Panc1 (cell line): Measurements from ENCODE around the gene LRP1B. TPM values are rescaled to one million over a fixed set of nuclear protein-coding genes. Genes with fewer than 3 reads are reported as not detected.

Experiments
- ATAC-seq: fragments of 200-7000 bp; cut with Tn5 transposase; 2 replicates; pipeline ENCODE4 v1.9.1; 2020; ENCODE audit warnings: mild to moderate bottlenecking, moderate library complexity
- BruUV-seq: library from RNA; stranded (reverse); fragments of 400-500 nt; replicated peaks from 2 replicates; lab custom pipeline; 2021; lab: Mats Ljungman, UMichigan
- CTCF ChIA-PET: fragments of 300-600 bp; sonication (Branson Sonifier 250); formaldehyde crosslinking; loops from one replicate; lab custom pipeline; 2022; ENCODE audit warnings: antibody characterized with exemption; lab: Charles Lee
- POLR2A ChIA-PET: fragments of 300-600 bp; sonication (Branson Sonifier 250); formaldehyde crosslinking; loops from one replicate; lab custom pipeline; 2022; ENCODE audit warnings: antibody characterized with exemption; lab: Charles Lee
- DNase-seq: peaks from one replicate; pipeline ENCODE4 v3.0.0-alpha.2; 2010; ENCODE audit warnings: low read depth, low spot score
- H3K27ac ChIP-seq: 2 replicates; pipeline ENCODE4 v1.5.1; 2011; ENCODE audit warnings: mild to moderate bottlenecking, low read length, inconsistent platforms
- H3K27me3 ChIP-seq: fragments of 200-500 bp; sonication (Bioruptor generic); 2 replicates; pipeline ENCODE4 v1.6.0; 2014; ENCODE audit warnings: low read length, inconsistent platforms; ENCODE audit not compliant: control insufficient read depth, insufficient read depth
- H3K36me3 ChIP-seq: fragments of 200-500 bp; sonication (Bioruptor generic); 2 replicates; pipeline ENCODE4 v1.5.1; 2014; ENCODE audit warnings: inconsistent platforms, mild to moderate bottlenecking, low read length, moderate library complexity; ENCODE audit not compliant: control insufficient read depth, insufficient read depth
- H3K4me1 ChIP-seq: 2 replicates; pipeline ENCODE4 v1.5.1; 2011; ENCODE audit warnings: inconsistent platforms, mild to moderate bottlenecking, low read length, moderate library complexity; ENCODE audit not compliant: control insufficient read depth, insufficient read depth
- H3K4me3 ChIP-seq, 2 experiments: 2 replicates each; pipeline ENCODE4 v1.5.1; 2011 to 2012; ENCODE audit warnings: low read depth in 2 of 2, low read length in 2 of 2, mild to moderate bottlenecking in 2 of 2, inconsistent platforms in 1 of 2, moderate library complexity in 1 of 2
- H3K9me3 ChIP-seq: fragments of 200-500 bp; sonication (Bioruptor generic); 2 replicates; pipeline ENCODE4 v1.5.1; 2014; ENCODE audit warnings: low read depth, mild to moderate bottlenecking, inconsistent platforms, low read length, moderate library complexity; ENCODE audit not compliant: control insufficient read depth, insufficient read depth
- CTCF ChIP-seq: fragments of 450-650 bp; IDR thresholded peaks from 2 replicates; pipeline ENCODE4 v1.5.1; 2017; ENCODE audit warnings: mild to moderate bottlenecking
- POLR2AphosphoS5 ChIP-seq: IDR thresholded peaks from 2 replicates; pipeline ENCODE4 v1.6.1; 2012; ENCODE audit warnings: mild to moderate bottlenecking, low read depth, low read length, moderate library complexity
- REST ChIP-seq, 2 experiments: IDR thresholded peaks; 2 replicates each; pipeline ENCODE4 v1.6.1; 2011 to 2012; ENCODE audit warnings: low read depth in 2 of 2, control low read depth in 1 of 2, low read length in 1 of 2, mild to moderate bottlenecking in 1 of 2, moderate library complexity in 1 of 2; ENCODE audit not compliant: insufficient read depth in 1 of 2
- SIN3A ChIP-seq: IDR thresholded peaks from 2 replicates; pipeline ENCODE4 v1.6.1; 2012; ENCODE audit warnings: low read depth, mild to moderate bottlenecking, low read length, moderate library complexity, borderline replicate concordance; ENCODE audit not compliant: insufficient read depth
- TCF7L2 ChIP-seq: IDR thresholded peaks from 2 replicates; pipeline ENCODE4 v1.6.1; 2011; ENCODE audit warnings: mild to moderate bottlenecking, low read depth, low read length, inconsistent platforms
- in situ Hi-C: cut with HindIII; loops from 2 replicates; pipeline ENCODE4 v1.10.0; 2016; ENCODE audit warnings: low sequenced_read_pairs, low pct_unique_long_range_greater_than_20kb
- intact Hi-C: fragments of 100-400 bp; cut with micrococcal nuclease; formaldehyde crosslinking; loops from one replicate; pipeline ENCODE4 v1.10.0; 2022; ENCODE audit not compliant: unreplicated experiment
- total RNA-seq: library from RNA; stranded (reverse); gene quantifications from one replicate; pipeline ENCODE4 v1.2.1, GENCODE V29; 2021; ENCODE audit not compliant: unreplicated experiment

LRP1B gene
- total RNA-seq, 1 experiment from 2014 or later = 0.54 TPM

- no TSS peak for BruUV-seq
- ChIA-PET CTCF (no interaction called here), POLR2A (no interaction called here)
- Histone ChIP-seq H3K36me3 (no peaks in the 10 kb centered on the region), H3K4me3 (no peak overlapping the region), H3K9me3 (no peaks in the 10 kb centered on the region), H3K4me1 (no peaks in the 10 kb centered on the region), H3K27ac (no peak overlapping the region), H3K27me3 (no peaks in the 10 kb centered on the region)
- no peak for DNase-seq
- intact Hi-C loops = no loop called here
- TF ChIP-seq SIN3A (no peak), CTCF (no peak), TCF7L2 (no peak), REST (IDR thresholded peaks at IDR 0.05; ENCODE audit: insufficient read depth in 1 of 2, low read depth in 2 of 2, low read length in 1 of 2) (no peak), POLR2AphosphoS5 (no peak)
- in situ Hi-C loops = no loop called here
- no peak for ATAC-seq
Measured at GRCh38 chr2:141162314-141162713, 968.5 kb downstream of the LRP1B start.

- H3K4me1 ChIP-seq = no peaks in the 10 kb centered on the region
- no TSS peak for BruUV-seq
- ChIA-PET CTCF (no interaction called here), POLR2A (no interaction called here)
- in situ Hi-C loops (no loop called here), intact Hi-C loops (no loop called here)
- H3K27ac ChIP-seq = no peak overlapping the region
- no peak for TF ChIP-seq POLR2AphosphoS5
- TF ChIP-seq TCF7L2 = no peak
- no peak for TF ChIP-seq SIN3A
- TF ChIP-seq REST (IDR thresholded peaks at IDR 0.05; ENCODE audit: insufficient read depth in 1 of 2, low read depth in 2 of 2, low read length in 1 of 2) = no peak
- no peak for TF ChIP-seq CTCF
- no peaks in the 10 kb centered on the region for H3K27me3 ChIP-seq
- no peak overlapping the region for H3K4me3 ChIP-seq
- H3K36me3 ChIP-seq = no peaks in the 10 kb centered on the region
- ATAC-seq (no peak), DNase-seq (no peak)
- no peaks in the 10 kb centered on the region for H3K9me3 ChIP-seq
Measured at GRCh38 chr2:141151611-141152286, 979.1 kb downstream of the LRP1B start.
